Measurements from ENCODE around the gene IFITM2.
"Not testable (repeated sequence)": the region's sequence is repeated elsewhere in the genome, so short reads cannot be mapped to it uniquely, and the experiment has no call there.

IFITM2 gene

GRCh38 chr11:306645-307371, 808 bp upstream of the IFITM2 start:
- in situ Hi-C loops (cut with MboI; ENCODE audit: low sequenced_read_pairs), result no loop called here

- in situ Hi-C loops (cut with MboI; ENCODE audit: low sequenced_read_pairs), result not testable (repeated sequence)
Observed at GRCh38 chr11:308740-309665, 1.4 kb downstream of the IFITM2 start.

GRCh38 chr11:309979-310572, 2.5 kb downstream of the IFITM2 start:
- in situ Hi-C loops (cut with MboI; ENCODE audit: low sequenced_read_pairs), result not testable (repeated sequence)

DNA sequence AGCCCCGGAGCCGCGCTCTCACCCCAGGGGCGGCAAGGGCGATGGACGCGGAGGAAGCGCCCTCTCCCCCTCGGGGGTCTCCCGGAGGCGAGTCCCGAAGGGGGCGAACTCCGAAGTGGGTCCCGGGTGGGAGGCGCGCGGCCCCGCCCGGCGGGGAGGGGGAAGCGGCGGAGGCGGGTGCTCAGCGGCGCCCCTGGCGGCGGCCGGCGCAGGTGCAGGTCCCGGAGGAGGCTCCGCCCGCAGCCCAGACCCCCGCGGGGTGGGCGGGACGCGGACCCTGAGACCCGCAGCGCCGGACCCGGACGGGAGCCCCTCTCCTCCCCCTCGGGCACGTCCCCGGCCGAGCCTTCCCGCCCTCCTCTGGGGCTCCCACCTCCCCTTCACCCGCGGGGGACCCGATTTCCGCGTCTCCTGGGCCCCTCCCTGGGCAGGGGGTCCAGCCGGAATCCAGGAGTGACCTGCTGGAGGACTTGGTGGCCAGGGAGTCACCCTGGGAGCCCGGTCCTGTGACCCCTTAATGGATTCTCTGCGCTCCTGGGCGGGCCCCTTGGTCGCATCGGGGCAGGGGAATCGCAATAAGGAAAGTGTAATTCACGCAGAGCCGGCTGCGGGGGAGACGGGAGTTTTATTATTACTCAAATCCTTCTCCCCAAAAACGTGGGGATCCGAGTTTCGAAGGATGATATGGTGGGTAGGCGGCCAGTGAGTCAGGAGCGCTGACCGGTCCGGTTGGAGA, 3.6 kb downstream of the IFITM2 start:
- in situ Hi-C loops (cut with MboI; ENCODE audit: low sequenced_read_pairs), result not testable (repeated sequence)

DNA sequence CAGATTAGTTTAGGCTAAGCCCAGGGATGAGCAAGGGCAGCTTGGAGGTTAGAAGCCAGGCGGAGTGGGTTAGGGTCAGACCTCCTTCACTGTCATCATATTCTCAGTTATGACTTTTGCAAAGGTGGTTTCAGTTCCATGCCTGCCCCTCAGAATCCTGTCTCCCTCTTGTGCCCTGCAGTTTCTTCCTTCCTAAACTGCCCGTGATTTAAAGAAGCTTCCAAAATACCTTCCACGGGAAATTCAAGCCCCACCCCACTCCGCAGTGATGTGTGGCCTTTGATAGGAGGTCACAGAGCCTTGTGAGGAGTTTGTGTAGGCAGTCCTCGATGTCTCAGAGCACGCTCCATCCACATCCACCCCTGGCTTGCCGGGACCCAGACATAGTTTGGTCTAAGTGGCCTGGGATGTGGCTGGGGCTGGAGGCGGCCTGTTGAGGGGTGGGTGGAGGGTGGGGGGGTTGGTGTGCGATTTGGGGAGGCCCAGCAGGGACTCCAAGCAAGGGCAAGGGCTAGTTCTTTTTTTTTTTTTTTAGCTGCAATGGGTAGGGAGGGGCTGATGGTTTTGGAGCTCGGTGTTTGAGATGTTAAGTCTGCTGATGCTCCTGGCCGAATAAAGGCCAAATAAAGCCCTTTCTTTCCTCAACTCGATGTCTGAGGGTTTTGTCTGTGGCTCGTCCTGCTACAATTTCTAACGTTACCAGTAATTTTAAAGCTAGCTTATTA, 4.6 kb downstream of the IFITM2 start:
- in situ Hi-C loops (cut with MboI; ENCODE audit: low sequenced_read_pairs), result no loop called here

- in situ Hi-C loops (cut with MboI; ENCODE audit: low sequenced_read_pairs), result no loop called here
Observed at GRCh38 chr11:313304-313786, 5.7 kb downstream of the IFITM2 start.

DNA sequence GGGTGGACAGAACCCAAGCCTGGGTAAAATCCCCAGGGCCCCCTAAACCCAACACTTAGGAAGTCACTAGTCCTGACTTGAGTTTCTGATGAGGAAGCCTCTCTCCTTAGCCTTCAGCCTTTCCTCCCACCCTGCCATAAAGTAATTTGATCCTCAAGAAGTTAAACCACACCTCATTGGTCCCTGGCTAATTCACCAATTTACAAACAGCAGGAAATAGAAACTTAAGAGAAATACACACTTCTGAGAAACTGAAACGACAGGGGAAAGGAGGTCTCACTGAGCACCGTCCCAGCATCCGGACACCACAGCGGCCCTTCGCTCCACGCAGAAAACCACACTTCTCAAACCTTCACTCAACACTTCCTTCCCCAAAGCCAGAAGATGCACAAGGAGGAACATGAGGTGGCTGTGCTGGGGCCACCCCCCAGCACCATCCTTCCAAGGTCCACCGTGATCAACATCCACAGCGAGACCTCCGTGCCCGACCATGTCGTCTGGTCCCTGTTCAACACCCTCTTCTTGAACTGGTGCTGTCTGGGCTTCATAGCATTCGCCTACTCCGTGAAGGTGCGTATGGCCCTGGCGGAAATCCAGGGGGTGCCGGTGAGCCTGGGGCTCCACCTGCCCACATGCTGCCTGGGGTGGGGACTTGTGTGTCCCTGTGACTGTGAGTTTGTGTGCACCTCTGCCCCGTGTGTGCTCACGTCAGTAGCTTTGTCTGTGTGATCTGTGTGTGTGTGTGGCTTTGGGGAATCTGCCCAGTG, 6.4 kb downstream of the IFITM2 start, which contains the start of gene IFITM1:
Gene IFITM1, plus strand, starts transcription at position 254 of the 767 bp plus-strand sequence. Its CDS starts 131 bp downstream, at position 385.
- in situ Hi-C loops (cut with MboI; ENCODE audit: low sequenced_read_pairs), result no loop called here

- in situ Hi-C loops (cut with MboI; ENCODE audit: low sequenced_read_pairs), result not testable (repeated sequence)
Observed at GRCh38 chr11:314554-314875, 6.9 kb downstream of the IFITM2 start.

DNA sequence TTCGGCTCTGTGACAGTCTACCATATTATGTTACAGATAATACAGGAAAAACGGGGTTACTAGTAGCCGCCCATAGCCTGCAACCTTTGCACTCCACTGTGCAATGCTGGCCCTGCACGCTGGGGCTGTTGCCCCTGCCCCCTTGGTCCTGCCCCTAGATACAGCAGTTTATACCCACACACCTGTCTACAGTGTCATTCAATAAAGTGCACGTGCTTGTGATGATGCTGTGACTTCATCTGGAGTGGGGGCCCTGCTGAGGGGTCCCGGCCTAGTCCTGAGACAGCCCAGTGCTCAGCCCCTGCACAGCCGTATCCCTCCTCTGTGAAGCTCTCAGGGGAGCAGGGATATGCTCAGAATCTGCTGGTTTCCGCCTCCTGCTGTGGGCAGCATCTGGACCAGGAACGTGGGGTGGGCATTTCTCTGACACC, 7.5 kb downstream of the IFITM2 start:
- in situ Hi-C loops (cut with MboI; ENCODE audit: low sequenced_read_pairs), result no loop called here

DNA sequence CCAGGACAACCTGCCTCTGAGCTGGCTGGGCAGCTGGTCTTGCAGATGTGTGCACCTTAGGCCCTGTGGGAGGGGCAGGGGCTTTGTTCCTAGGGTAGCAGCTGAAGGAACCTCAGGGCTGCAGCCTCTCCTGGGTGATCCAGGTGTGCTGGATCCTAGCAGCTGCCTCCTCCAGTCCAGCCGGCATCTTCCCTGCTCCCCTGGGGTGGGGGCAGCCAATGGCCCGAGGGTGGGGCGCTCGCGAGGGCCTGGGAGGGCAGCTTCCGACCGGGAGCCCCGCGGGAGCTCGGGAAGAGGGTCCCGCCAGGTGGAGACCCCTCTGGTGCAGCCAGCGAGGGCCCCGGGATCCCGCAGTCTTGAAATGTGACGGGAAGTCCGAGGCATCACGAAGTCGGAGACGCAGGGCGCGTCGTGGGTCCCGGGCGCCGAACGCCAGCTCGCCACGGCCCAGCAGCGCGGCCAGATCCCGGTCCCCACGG, 7.9 kb downstream of the IFITM2 start:
- in situ Hi-C loops (cut with MboI; ENCODE audit: low sequenced_read_pairs), result no loop called here

DNA sequence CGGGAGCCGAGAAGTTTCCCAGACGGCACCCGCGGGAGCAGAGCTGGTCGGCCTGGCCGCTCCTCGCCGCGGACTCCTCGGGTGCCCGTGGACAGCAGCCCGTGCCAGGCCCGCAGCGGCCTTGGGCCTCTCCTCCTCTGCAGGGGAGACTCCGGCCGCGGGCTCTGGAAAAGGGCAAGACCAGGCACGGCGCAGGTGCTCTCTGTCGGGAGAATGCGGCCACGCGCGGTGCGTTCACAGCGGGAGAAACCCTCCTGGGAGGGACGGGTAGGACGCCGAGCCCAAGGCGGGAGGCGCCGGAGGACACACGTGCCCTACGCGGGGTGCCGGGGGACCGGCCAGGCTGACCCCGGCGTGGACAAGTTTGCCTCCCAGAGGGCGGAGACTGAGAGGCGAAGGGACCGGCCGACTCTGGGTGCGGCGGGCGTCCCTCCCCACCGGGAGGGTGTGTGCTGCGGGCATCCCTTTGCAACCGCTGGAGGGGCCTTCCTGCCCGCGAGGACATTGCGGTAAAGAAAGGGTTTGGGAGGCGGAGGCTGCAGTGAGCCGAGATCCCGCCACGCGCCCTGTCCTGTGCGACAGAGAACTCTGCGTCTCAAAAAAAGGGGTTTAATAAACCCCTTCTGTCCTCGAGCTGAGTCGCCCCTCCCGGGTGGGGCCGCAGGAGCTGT, 8.6 kb downstream of the IFITM2 start:
- in situ Hi-C loops (cut with MboI; ENCODE audit: low sequenced_read_pairs), result no loop called here

- in situ Hi-C loops (cut with MboI; ENCODE audit: low sequenced_read_pairs), result no loop called here
Observed at GRCh38 chr11:316891-317301, 9.3 kb downstream of the IFITM2 start.

GRCh38 chr11:317668-318404, 10.2 kb downstream of the IFITM2 start:
- in situ Hi-C loops (cut with MboI; ENCODE audit: low sequenced_read_pairs), result not testable (repeated sequence)

DNA sequence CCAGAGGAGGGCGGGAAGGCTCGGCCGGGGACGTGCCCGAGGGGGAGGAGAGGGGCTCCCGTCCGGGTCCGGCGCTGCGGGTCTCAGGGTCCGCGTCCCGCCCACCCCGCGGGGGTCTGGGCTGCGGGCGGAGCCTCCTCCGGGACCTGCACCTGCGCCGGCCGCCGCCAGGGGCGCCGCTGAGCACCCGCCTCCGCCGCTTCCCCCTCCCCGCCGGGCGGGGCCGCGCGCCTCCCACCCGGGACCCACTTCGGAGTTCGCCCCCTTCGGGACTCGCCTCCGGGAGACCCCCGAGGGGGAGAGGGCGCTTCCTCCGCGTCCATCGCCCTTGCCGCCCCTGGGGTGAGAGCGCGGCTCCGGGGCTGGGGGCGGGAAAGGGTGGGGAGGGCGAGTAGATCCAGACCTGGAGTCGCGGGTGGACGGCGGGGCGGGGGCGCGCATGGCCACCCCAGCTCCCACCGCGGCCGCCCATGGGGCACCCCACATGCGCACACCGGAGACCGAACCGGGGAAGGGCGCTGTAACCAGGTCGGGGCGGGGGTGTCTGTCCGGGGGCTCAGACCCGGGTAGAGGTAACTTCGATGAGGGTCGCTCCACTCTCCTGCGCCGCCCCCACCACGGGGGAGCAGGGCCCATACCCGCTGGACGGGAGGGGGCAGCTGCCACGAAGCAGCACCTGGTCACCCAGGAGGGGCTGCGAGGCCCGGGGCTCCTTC, 10.9 kb downstream of the IFITM2 start:
- in situ Hi-C loops (cut with MboI; ENCODE audit: low sequenced_read_pairs), result not testable (repeated sequence)

GRCh38 chr11:319121-319887, 11.7 kb downstream of the IFITM2 start:
- in situ Hi-C loops (cut with MboI; ENCODE audit: low sequenced_read_pairs), result not testable (repeated sequence)

GRCh38 chr11:319888-320273, 12.3 kb downstream of the IFITM2 start:
- in situ Hi-C loops (cut with MboI; ENCODE audit: low sequenced_read_pairs), result not testable (repeated sequence)

DNA sequence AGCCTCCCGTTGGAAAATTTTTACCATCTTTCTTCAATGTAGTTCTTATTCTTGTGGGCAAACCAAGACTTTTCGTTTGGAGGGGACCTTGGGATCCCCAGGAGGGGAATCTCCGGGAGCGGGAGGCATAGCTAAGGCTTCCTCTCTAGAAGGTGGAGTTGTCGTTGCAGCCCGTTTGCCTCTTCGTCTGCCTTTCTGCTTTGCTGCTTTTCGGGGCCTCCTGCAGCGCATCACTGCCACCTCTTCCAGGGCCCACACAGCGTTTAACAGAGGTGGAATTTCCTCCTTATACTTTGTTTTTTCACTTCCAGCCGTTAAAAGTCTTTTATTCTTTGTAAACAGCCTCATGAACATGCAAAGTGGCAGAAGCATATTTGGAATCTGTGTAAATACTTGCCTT, 16.5 kb downstream of the IFITM2 start:
- in situ Hi-C loops (cut with MboI; ENCODE audit: low sequenced_read_pairs), result no loop called here
